Body of pancreas (tissue), 4 donors: ENCODE results near the gene MRM2.

Experiments used
- CTCF ChIP-seq, 7 experiments: fragments of 450-650 bp in 4 of 7; fragments of 200-600 bp in 3 of 7; sonication (generic) in 3 of 7; IDR thresholded peaks; one replicate each; pipeline ENCODE4 v1.5.1; 2016 to 2019; ENCODE audit warnings: antibody characterized with exemption in 7 of 7
- POLR2A ChIP-seq, 3 donors: fragments of 450-650 bp; IDR thresholded peaks; one replicate each; pipeline ENCODE4 v1.6.1; 2016; ENCODE audit warnings: antibody characterized with exemption in 3 of 3, mild to moderate bottlenecking in 2 of 3

GRCh38 chr7:2230882-2231281, 11.1 kb downstream of the MRM2 start:
- TF ChIP-seq CTCF (IDR thresholded peaks at IDR 0.05) (no peak), POLR2A (IDR thresholded peaks at IDR 0.05) (no peak)
